ENCODE measurements around the gene PRX. TPM values are rescaled to one million over a fixed set of nuclear protein-coding genes. Genes with fewer than 3 reads are reported as not detected.
"Not testable (repeated sequence)": the region's sequence is repeated elsewhere in the genome, so short reads cannot be mapped to it uniquely, and the experiment has no call there.

Gene PRX
- polyA plus RNA-seq, 1 donor, result 10.4 TPM

DNA sequence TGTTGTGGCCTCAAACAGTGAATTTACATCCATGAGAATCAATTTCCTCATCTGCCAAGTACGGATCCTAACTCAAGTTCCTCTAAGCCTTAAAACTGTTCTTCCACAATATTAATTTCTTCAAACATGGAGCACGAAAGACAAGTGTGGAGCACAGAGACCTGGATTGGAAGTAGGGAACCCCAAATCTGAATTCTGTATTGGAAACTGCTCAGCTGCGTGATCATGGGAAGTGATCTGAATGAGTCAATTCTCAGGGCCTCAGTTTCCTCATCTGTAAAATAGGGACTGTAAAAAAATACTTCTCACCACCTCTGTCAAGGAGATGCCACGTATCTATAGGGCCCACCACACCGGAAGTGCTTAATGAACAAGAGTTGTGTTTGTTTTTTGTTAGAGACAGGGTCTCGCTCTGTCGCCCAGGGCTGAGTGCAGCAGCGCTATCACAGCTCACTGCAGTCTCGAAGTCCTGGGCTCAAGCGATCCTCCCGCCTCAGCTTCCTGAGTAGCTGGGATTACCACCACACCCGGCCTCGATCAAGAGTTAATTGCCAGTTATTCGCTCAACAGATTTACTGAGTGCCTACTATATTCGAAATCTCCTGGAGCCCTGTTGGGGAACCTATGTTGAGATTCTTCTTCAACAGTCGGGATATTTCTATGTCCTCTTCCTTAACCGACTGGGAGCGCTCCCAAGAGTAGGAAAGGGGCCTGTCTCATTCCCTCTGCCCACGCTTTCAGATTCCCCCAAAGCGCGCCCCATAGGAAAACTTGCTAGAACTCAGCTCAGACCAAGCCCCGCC, 29.4 kb upstream of the PRX start:
- no peak for DNase-seq

DNA sequence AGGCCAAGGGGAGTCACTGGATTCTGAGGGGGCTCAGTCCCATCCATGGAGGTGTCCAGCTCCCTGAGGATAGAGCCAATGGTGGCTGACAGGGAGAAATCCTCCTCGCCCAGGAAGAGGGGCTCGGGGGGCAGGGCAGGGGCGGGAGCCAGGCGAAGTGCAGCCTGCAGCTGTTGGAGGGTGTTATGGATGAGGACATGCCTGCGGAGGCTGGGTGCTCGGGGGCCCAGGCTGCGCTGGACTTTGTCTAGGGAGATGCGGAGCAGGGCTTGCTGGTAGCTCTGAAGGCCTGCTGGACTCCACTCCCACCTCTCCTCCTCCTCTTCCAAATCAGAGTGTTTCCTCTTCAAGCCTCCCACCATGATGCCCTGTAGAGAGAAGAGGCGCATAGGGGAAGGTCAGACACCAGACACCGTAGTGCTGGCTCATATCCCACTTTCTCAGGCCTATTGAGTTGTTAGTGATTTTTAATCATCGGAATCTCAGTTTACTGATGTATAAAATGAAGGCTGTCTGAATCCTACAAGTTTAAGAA, 28.6 kb upstream of the PRX start:
- DNase-seq, result no peak

GRCh38 chr19:40438284-40438683, 25.1 kb upstream of the PRX start:
- no peak for DNase-seq

DNA sequence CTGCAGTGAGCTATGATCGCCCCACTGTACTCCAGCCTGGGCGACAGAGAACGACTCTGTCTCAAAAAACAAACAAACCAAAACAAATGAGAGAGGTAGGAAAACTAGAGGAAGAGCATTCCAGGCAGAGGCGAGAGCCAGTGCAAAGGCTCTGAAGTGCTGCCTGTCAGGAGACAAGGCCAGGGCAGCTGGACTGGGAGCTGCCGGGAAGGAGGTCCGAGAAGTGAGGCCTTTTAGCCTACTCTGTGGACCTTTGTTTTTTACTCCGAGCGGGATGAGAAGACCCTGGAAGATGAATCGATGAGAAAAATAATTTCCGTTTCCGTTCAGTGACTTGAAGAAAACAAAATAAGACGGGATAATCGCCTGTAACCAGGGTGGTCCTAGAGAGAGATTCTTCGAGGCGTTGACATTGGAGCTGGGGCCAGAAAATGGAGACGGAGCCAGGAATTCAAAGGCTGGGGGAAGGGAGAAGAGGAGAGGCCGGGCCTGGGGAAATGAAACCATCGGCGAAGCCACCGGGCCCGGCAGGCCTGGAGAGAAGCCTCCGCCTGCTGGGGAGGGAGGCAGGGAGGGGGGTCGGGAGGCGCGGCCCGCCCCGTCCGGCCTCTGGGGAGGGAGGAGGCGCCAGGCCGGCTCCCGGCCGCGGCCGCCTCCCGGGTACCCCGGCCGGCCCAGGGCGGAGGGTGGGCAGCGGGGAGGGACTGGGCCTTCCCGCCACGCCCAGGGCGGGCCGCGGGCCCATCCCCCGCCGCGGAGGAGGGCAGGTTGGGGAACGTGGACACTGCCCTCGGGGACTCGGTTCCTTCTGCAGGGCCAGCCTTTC, 20.4 kb upstream of the PRX start:
- peak; percentile 94 for DNase-seq

DNA sequence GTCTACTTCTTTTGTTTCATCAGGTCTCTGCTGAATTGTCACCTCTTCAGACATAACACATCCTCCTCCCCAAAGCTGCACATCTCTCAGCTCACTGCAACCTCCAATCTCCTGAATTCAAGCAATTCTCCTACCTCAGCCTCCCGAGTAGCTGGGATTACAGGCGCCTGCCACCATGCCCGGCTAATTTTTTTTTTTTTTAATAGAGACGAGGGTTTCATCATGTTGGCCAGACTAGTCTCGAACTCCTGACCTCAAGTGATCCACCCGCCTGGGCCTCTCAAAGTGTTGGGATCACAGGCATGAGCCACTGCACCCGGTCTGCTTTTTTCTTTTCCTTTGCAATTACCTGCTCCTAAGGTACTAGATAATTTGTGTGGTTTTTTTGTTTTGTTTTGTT, 19.6 kb upstream of the PRX start:
- DNase-seq, result not testable (repeated sequence)

- DNase-seq, result no peak
Measured at GRCh38 chr19:40431698-40432097, 18.5 kb upstream of the PRX start.

DNA sequence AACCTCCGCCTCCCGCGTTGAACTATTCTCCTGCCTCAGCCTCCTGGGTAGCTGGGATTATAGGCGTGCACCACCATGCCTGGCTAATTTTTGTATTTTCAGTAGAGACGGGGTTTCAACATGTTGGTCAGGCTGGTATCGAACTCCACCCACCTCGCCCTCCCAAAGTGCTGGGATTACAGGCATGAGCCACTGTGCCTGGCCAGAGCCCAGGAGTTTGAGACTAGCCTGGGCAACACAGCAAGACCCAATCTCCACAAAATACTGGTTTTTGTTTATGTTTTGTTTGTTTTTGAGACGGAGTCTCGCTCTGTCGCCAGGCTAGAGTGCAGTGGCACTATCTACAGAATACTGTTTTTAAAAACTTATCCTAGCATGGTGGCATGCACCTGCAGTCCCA, 17.1 kb upstream of the PRX start:
- not testable (repeated sequence) for DNase-seq

- not testable (repeated sequence) for DNase-seq
Measured at GRCh38 chr19:40428197-40428596, 15.0 kb upstream of the PRX start.

GRCh38 chr19:40425450-40426287, 12.5 kb upstream of the PRX start, which contains the start of gene SERTAD1:
Gene SERTAD1, minus strand, starts transcription at chr19:40425992. Its CDS starts 2,446 bp downstream, at chr19:40423546.
- DNase-seq, result peak; percentile 100

GRCh38 chr19:40424637-40425449, 11.7 kb upstream of the PRX start:
- no peak for DNase-seq

GRCh38 chr19:40423938-40424337, 10.8 kb upstream of the PRX start:
- DNase-seq, result no peak

DNA sequence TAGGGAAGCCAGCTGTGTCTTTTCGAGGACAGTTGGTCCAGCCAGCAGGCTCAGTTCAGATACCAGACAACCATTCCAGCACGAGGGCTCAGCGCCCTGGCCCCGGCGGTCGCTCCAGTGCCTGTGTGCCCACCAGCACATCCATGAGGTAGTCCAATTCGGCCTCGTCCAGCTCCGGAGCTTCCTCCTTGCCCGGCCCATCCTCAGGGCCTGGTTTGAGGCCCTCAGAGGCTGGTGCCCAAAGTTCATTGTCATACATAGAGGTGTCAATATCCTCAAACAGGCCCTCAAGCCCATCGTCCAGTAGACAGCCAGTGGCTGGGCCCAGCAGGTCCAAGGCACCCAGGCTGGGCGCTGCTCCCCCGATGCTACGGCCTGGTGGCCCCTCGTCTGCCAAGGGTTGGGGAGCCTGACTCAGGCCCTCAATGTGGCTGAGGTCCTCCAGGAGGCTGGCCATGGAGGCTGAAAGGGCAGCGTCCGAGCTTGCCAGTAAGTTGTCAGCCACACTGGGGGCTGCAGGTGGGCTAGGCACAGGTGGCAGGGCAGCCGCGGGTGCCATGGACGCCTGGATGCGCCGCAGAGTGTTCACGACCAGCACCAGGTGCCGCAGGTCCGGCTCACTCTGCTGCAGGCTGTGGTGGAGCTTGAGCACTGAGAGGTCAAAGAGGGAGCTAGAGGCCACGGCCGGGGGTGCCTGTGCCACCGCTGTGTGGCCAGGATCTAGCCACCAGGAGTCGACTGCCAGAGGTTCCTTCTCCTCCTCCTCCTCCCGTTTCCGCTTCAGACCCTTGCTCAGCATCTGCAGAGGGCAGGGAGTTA, 9.8 kb upstream of the PRX start:
- DNase-seq, result no peak

- DNase-seq, result no peak
Measured at GRCh38 chr19:40421993-40422747, 9.0 kb upstream of the PRX start.

GRCh38 chr19:40420766-40421765, 7.9 kb upstream of the PRX start:
- DNase-seq, result peak; percentile 88

DNA sequence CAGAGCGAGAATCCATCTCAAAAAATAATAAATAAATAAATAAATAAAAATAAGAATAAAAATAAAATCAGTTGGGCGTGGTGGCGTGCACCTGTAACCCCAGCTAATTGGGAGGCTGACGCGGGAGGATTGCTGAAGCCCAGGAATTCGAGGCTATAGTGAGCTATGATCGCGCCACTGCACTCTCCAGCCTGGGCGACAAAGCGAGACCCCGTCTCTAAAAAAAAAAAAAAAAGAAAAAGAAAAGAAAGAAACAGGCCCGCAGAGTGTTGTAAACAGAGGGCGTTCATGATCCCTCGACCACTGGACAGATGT, 7.2 kb upstream of the PRX start:
- no peak for DNase-seq

DNA sequence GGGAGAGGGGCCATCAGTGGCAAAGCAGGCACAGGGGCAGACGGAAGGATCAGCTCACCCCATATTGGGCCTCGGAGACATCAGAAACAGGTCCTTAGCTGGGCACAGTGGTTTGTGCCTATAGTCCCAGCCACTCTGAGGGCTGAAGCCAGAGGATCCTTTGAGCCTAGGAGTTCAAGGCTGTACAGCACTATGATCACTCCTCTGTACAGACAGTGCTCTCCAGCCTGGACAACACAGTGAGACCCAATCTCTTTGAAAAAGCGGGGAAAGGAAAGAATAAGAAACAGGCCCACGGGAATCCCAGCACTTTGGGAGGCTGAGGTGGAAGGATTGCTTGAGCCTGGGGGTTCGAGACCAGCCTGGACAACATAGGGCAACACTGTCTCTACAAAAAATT, 6.6 kb upstream of the PRX start:
- DNase-seq, result no peak

- no peak for DNase-seq
Measured at GRCh38 chr19:40419066-40419612, 6.0 kb upstream of the PRX start.

DNA sequence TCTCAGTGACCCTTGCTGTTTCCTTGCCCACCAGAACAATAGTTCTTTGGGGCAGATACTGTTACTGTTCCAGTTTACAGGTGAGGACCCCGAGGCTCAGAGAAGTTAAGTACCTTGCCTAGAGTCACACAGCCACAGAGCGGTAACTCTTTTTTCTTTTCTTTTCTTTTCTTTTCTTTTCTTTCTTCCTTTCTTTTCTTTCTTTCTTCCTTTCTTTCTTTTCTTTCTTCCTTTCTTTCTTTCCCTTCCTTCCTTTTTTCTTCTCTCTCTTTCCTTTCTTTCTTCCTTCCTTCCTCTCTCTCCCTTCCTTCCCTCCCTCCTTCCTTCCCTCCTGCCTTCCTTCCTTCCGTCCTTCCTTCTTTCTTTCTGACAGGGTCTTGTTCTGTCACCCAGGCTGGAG, 4.9 kb upstream of the PRX start:
- no peak for DNase-seq
